Mesenchymal stem cell (in vitro differentiated cells and primary cell): Measurements from ENCODE around the gene PNO1. TPM values are rescaled to one million over a fixed set of nuclear protein-coding genes. Genes with fewer than 3 reads are reported as not detected.
A peak's percentile ranks its signal among the peaks of the same experiment; 100 is the strongest.

ENCODE experiments used
- DNase-seq: peaks from one replicate; pipeline ENCODE4 v3.0.0-alpha.2; 2013
- H2AFZ ChIP-seq: one replicate; pipeline ENCODE4 v1.6.1; 2013; ENCODE audit warnings: low read depth, mild to moderate bottlenecking, control low read depth, inconsistent platforms, low read length, moderate library complexity
- H2AK5ac ChIP-seq: 2 replicates; pipeline ENCODE4 v1.6.1; 2013; ENCODE audit warnings: low read length, moderate library complexity, mild to moderate bottlenecking, inconsistent platforms; ENCODE audit not compliant: severe bottlenecking
- H2BK120ac ChIP-seq: one replicate; pipeline ENCODE4 v1.6.1; 2013; ENCODE audit warnings: low read depth, mild to moderate bottlenecking, inconsistent platforms, low read length, moderate library complexity
- H2BK12ac ChIP-seq, 2 experiments: one replicate each; pipeline ENCODE4 v1.6.1; 2013; ENCODE audit warnings: inconsistent platforms in 2 of 2, low read length in 2 of 2, mild to moderate bottlenecking in 2 of 2, moderate library complexity in 2 of 2, control low read depth in 1 of 2
- H2BK15ac ChIP-seq: one replicate; pipeline ENCODE4 v1.6.1; 2013; ENCODE audit warnings: mild to moderate bottlenecking, low read depth, inconsistent platforms; ENCODE audit not compliant: poor library complexity, severe bottlenecking
- H2BK5ac ChIP-seq: 2 replicates; pipeline ENCODE4 v1.6.1; 2013; ENCODE audit warnings: low read depth, mild to moderate bottlenecking, low read length, control low read depth, inconsistent platforms; ENCODE audit not compliant: poor library complexity, severe bottlenecking
- H3K14ac ChIP-seq, 2 experiments: one replicate each; pipeline ENCODE4 v1.6.1; 2013; ENCODE audit warnings: inconsistent platforms in 2 of 2, low read length in 2 of 2, control low read depth in 1 of 2, mild to moderate bottlenecking in 1 of 2, moderate library complexity in 1 of 2
- H3K18ac ChIP-seq, 2 experiments: one replicate each; pipeline ENCODE4 v1.6.1; 2013; ENCODE audit warnings: inconsistent platforms in 2 of 2, low read length in 2 of 2, control low read depth in 1 of 2, low read depth in 1 of 2, mild to moderate bottlenecking in 1 of 2
- H3K23ac ChIP-seq, 2 experiments: one replicate each; pipeline ENCODE4 v1.6.1; 2013; ENCODE audit warnings: inconsistent platforms in 2 of 2, low read length in 2 of 2, mild to moderate bottlenecking in 2 of 2, moderate library complexity in 2 of 2, control low read depth in 1 of 2
- H3K27ac ChIP-seq: 2 replicates; pipeline ENCODE4 v1.5.1; 2013; ENCODE audit warnings: mild to moderate bottlenecking, moderate library complexity, low read length, control low read depth, inconsistent platforms; ENCODE audit not compliant: poor library complexity, severe bottlenecking
- H3K27me3 ChIP-seq, 2 experiments: 2 replicates each; pipeline versions ENCODE4 v1.6.1 to v1.7.0; 2013; ENCODE audit warnings: low read length in 2 of 2, mild to moderate bottlenecking in 2 of 2, moderate library complexity in 2 of 2, control low read depth in 1 of 2, inconsistent platforms in 1 of 2; ENCODE audit not compliant: control insufficient read depth in 1 of 2, insufficient read depth in 1 of 2
- H3K36me3 ChIP-seq, 2 experiments: 2 replicates each; pipeline versions ENCODE4 v1.6.1 to v1.7.0; 2013; ENCODE audit warnings: low read length in 2 of 2, control low read depth in 1 of 2, inconsistent platforms in 1 of 2, low read depth in 1 of 2, mild to moderate bottlenecking in 1 of 2; ENCODE audit not compliant: insufficient read depth in 2 of 2, control insufficient read depth in 1 of 2
- H3K4ac ChIP-seq, 2 experiments: one replicate each; pipeline ENCODE4 v1.6.1; 2013; ENCODE audit warnings: inconsistent platforms in 2 of 2, low read length in 2 of 2, mild to moderate bottlenecking in 2 of 2, moderate library complexity in 2 of 2, control low read depth in 1 of 2, low read depth in 1 of 2
- H3K4me1 ChIP-seq: 2 replicates; pipeline ENCODE4 v1.6.1; 2013; ENCODE audit warnings: low read depth, low read length, control low read depth; ENCODE audit not compliant: control insufficient read depth, insufficient read depth
- H3K4me2 ChIP-seq: 2 replicates; pipeline ENCODE4 v1.6.1; 2013; ENCODE audit warnings: low read length, mild to moderate bottlenecking, inconsistent platforms; ENCODE audit not compliant: poor library complexity, severe bottlenecking
- H3K4me3 ChIP-seq, 2 experiments: 2 replicates each; pipeline versions ENCODE4 v1.5.1 to v1.7.0; 2013; ENCODE audit warnings: low read length in 2 of 2, mild to moderate bottlenecking in 2 of 2, control low read depth in 1 of 2, low read depth in 1 of 2; ENCODE audit not compliant: insufficient read depth in 1 of 2
- H3K79me1 ChIP-seq: replicated peaks from 2 replicates; pipeline ENCODE4 v1.6.1; 2013; ENCODE audit warnings: mild to moderate bottlenecking, control low read depth, low read length, inconsistent platforms; ENCODE audit not compliant: poor library complexity, severe bottlenecking
- H3K9ac ChIP-seq: 2 replicates; pipeline ENCODE4 v1.7.0; 2013; ENCODE audit warnings: mild to moderate bottlenecking, low read length, moderate library complexity
- H3K9me3 ChIP-seq: 2 replicates; pipeline ENCODE4 v1.7.0; 2013; ENCODE audit warnings: mild to moderate bottlenecking, low read length; ENCODE audit not compliant: control insufficient read depth
- H4K8ac ChIP-seq: one replicate; pipeline ENCODE4 v1.6.1; 2013; ENCODE audit warnings: inconsistent platforms, mild to moderate bottlenecking, low read length, moderate library complexity
- H4K91ac ChIP-seq: one replicate; pipeline ENCODE4 v1.6.1; 2013; ENCODE audit warnings: mild to moderate bottlenecking, low read length, inconsistent platforms
- WGBS: methylation state at CpG from one replicate; pipeline ENCODE4 v1.1.7; 2013; ENCODE audit warnings: mixed read lengths; 5-methylcytosine and 5-hydroxymethylcytosine counted together
- polyA plus RNA-seq, 2 experiments: library from polyadenylated mRNA; stranded (reverse); fragments of 200-250 nt; gene quantifications; one replicate each; pipeline ENCODE4 v1.2.3, GENCODE V29; 2013

Gene PNO1
- 15.0 TPM for polyA plus RNA-seq (2013, experiment 1 of 2)
- 13.8 TPM for polyA plus RNA-seq (2013, experiment 2 of 2)

- Histone ChIP-seq H3K4ac (peak within 1 kb of the TSS; percentile 42 to 79), H3K79me1 (peaks cover 22% of the 10 kb centered on the region), H4K8ac (peak within 1 kb of the TSS; percentile 60), H2BK5ac (no peak within 1 kb of the TSS), H3K9me3 (no peaks in the 10 kb centered on the region), H3K18ac (peak within 1 kb of the TSS; percentile 86 to 92), H2BK15ac (peak within 1 kb of the TSS; percentile 12), H3K4me2 (peak within 1 kb of the TSS; percentile 65), H3K4me3 (peak within 1 kb of the TSS; percentile 86 to 94), H3K23ac (no peak within 1 kb of the TSS), H3K4me1 (peaks cover 1% of the 10 kb centered on the region), H3K14ac (peak within 1 kb of the TSS in 1 of 2 experiments; percentile 93), H3K36me3 (peaks cover 3 to 29% of the 10 kb centered on the region in 2 experiments), H3K27me3 (no peaks in the 10 kb centered on the region), H2BK12ac (peak within 1 kb of the TSS in 1 of 2 experiments; percentile 47), H2BK120ac (no peak within 1 kb of the TSS), H2AFZ (peak within 1 kb of the TSS; percentile 81), H2AK5ac (no peak within 1 kb of the TSS), H4K91ac (peak within 1 kb of the TSS; percentile 21), H3K9ac (peak within 1 kb of the TSS; percentile 96), H3K27ac (peak within 1 kb of the TSS; percentile 87)
- 1% methylated on average over 44 of the region's 44 CpGs for WGBS
- DNase-seq, result peak; percentile 97
Measured at GRCh38 chr2:68157402-68158133, at the start of gene PNO1. Gene PNO1 (plus strand): TSS chr2:68157888. CDS start chr2:68157935, 47 bp downstream.

DNA sequence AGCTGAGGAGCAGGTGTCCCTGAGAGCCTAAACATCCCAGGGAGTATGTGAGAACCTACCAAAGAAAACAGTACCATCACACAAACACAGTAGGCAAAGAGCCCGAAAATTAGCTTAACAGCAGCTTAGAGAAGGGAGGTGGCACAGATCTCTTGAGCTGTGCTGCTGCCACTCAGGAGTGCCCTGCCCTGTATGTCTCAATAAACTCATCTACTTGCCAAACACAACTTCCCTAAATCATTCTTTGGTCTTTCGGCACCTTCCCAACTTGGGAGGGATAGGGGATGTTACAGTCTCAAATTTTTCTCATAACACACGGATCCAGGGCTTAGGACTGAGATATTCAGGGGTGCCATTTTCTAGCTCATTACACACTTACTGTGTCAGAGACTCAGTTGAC is 49.6 kb upstream of the PNO1 start:
- no peak overlapping the region for H4K8ac ChIP-seq
- H2BK12ac ChIP-seq, result no peak overlapping the region
- H3K23ac ChIP-seq, result no peak overlapping the region
- no peaks in the 10 kb centered on the region for H3K27me3 ChIP-seq
- H2AFZ ChIP-seq, result no peak overlapping the region
- no peak overlapping the region for H3K9ac ChIP-seq
- no peak overlapping the region for H3K4ac ChIP-seq
- H3K36me3 ChIP-seq, result no peaks in the 10 kb centered on the region
- no peak overlapping the region for H2BK120ac ChIP-seq
- no peak overlapping the region for H3K27ac ChIP-seq
- H3K4me1 ChIP-seq, result no peaks in the 10 kb centered on the region
- no peak overlapping the region for H3K4me2 ChIP-seq
- no peak overlapping the region for H3K14ac ChIP-seq
- no peak overlapping the region for H2BK5ac ChIP-seq
- H3K9me3 ChIP-seq, result peaks cover 9% of the 10 kb centered on the region
- WGBS, result 85% methylated on average over 3 of the region's 3 CpGs
- H3K79me1 ChIP-seq, result no peaks in the 10 kb centered on the region
- no peak overlapping the region for H2AK5ac ChIP-seq
- no peak overlapping the region for H4K91ac ChIP-seq
- DNase-seq, result no peak
- H3K4me3 ChIP-seq, result no peak overlapping the region
- no peak overlapping the region for H3K18ac ChIP-seq
- no peak overlapping the region for H2BK15ac ChIP-seq

DNA sequence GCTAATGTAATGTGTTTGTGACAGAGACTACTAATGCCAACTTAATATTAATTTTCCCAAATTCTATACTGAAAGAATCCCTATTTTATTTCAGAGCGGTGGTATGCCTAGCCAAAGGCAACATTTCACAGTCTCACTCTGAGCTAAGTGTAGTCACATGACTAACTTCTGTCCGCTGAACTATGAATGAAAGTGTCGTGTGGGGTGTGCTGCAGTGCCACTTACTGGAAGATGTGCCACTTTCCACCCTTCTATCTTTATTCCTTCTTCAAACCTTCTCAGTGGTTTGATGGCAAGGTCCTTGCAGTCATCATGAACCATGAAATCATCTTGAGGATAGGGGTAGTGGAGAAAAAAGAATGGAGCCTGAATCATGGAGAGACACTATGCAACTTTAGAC is 47.6 kb upstream of the PNO1 start:
- Histone ChIP-seq H4K91ac (no peak overlapping the region), H3K4me2 (no peak overlapping the region), H2BK12ac (no peak overlapping the region), H3K27ac (no peak overlapping the region), H3K4ac (no peak overlapping the region), H2AK5ac (no peak overlapping the region), H2BK5ac (no peak overlapping the region), H3K14ac (no peak overlapping the region), H3K18ac (no peak overlapping the region), H3K4me1 (no peaks in the 10 kb centered on the region), H3K4me3 (no peak overlapping the region), H3K9me3 (peaks cover 9% of the 10 kb centered on the region), H3K27me3 (peaks cover 0 to 3% of the 10 kb centered on the region in 2 experiments), H3K79me1 (no peaks in the 10 kb centered on the region), H3K9ac (no peak overlapping the region), H4K8ac (no peak overlapping the region), H2BK120ac (no peak overlapping the region), H2AFZ (no peak overlapping the region), H3K23ac (no peak overlapping the region), H3K36me3 (no peaks in the 10 kb centered on the region), H2BK15ac (no peak overlapping the region)
- whole genome bisulfite sequencing, result 96% methylated on average over 2 of the region's 3 CpGs
- no peak for DNase-seq

DNA sequence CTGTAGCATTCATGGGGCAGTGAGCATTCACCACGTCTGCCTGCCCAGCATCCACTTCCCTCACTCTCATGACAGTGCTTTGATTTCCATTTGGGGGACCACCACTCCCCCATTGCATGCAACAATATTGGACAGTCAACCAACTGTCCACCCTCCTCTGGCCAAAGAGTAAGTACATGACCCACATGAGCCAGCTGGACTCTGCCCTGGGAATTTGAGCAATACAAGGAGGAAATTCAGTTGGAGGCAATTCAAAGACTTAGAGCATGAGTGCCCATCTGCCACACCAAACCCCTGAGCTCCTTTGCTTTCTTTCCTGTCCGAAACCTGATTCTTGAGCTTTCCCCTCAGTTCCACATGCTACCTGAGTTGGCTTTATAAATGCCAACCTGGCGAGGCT is 41.7 kb upstream of the PNO1 start:
- H3K27me3 ChIP-seq, result peaks cover 0 to 13% of the 10 kb centered on the region in 2 experiments
- H2BK15ac ChIP-seq, result no peak overlapping the region
- no peak for DNase-seq
- H3K4ac ChIP-seq, result no peak overlapping the region
- no peak overlapping the region for H2BK120ac ChIP-seq
- whole genome bisulfite sequencing, result 91% methylated on average over 3 of the region's 3 CpGs
- no peak overlapping the region for H3K23ac ChIP-seq
- H3K36me3 ChIP-seq, result no peaks in the 10 kb centered on the region
- H2AK5ac ChIP-seq, result no peak overlapping the region
- H3K4me3 ChIP-seq, result no peak overlapping the region
- H4K91ac ChIP-seq, result no peak overlapping the region
- H3K18ac ChIP-seq, result no peak overlapping the region
- no peak overlapping the region for H4K8ac ChIP-seq
- H3K27ac ChIP-seq, result no peak overlapping the region
- H2BK12ac ChIP-seq, result no peak overlapping the region
- H2BK5ac ChIP-seq, result no peak overlapping the region
- H3K14ac ChIP-seq, result no peak overlapping the region
- H3K4me1 ChIP-seq, result no peaks in the 10 kb centered on the region
- no peak overlapping the region for H3K4me2 ChIP-seq
- no peak overlapping the region for H2AFZ ChIP-seq
- no peaks in the 10 kb centered on the region for H3K79me1 ChIP-seq
- H3K9ac ChIP-seq, result no peak overlapping the region
- H3K9me3 ChIP-seq, result no peaks in the 10 kb centered on the region
